HG02885 (cell line): ENCODE data around the gene CREM.
"Not testable (repeated sequence)": the region's sequence is repeated elsewhere in the genome, so short reads cannot be mapped to it uniquely, and the experiment has no call there.

ENCODE experiments used
- ATAC-seq: cut with Tn5 transposase; IDR thresholded peaks from one replicate; pipeline ENCODE4 v1.9.1; 2021; ENCODE audit warnings: mild to moderate bottlenecking; ENCODE audit not compliant: unreplicated experiment, poor library complexity

Gene CREM

DNA sequence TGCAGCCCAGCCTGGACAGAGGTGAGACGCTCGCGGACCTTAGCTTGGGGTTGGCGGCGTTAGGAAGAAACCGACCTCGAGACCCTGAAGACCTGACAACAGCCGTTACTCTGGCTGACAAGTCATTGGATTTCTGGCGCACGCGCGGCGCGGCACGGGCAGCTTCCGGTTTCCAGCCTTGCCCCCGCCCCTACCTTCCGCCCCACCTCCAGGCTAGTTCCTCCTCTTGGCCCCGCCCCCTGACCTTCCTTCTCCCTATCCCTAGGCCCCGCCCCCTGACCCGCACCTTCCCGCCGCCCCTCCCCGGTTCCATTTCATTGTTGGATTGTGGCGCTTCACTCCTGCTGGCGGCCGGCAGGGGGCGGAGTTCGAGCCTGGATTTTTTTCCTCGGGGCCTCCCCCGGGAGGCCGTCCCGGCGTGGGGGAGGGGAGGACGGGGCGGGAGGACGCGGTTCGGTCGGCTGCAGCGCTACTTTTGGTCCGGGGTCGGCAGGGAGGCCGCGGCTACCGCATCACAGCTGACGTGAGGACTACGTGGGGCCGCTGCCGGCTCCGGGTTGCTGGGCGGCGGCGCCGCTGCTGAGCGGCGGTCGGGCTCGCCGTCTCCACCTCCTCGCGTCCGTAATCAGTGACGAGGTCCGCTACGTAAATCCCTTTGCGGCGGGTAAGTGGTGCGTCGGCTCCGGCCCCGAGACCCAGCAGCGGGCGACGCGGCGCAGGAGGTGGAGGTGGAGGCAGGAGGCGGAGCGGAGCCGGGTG lies at the start of gene CREM:
Gene CREM, plus strand, starts transcription at position 317 of the 759 bp plus-strand sequence. CDS start 10,990 bp downstream, outside the sequence.
- peak; percentile 78 for ATAC-seq

GRCh38 chr10:35079265-35079664 lies 47.4 kb upstream of the CREM start:
- no peak for ATAC-seq

- no peak for ATAC-seq
These were observed 46.9 kb upstream of the CREM start for GRCh38 chr10:35079763-35080162.

- ATAC-seq, result not testable (repeated sequence)
These were observed 46.4 kb upstream of the CREM start for GRCh38 chr10:35080261-35080660.

GRCh38 chr10:35083242-35083641 lies 43.4 kb upstream of the CREM start:
- no peak for ATAC-seq

- ATAC-seq, result peak; percentile 27
These were observed 37.0 kb upstream of the CREM start for GRCh38 chr10:35089611-35090161.

DNA sequence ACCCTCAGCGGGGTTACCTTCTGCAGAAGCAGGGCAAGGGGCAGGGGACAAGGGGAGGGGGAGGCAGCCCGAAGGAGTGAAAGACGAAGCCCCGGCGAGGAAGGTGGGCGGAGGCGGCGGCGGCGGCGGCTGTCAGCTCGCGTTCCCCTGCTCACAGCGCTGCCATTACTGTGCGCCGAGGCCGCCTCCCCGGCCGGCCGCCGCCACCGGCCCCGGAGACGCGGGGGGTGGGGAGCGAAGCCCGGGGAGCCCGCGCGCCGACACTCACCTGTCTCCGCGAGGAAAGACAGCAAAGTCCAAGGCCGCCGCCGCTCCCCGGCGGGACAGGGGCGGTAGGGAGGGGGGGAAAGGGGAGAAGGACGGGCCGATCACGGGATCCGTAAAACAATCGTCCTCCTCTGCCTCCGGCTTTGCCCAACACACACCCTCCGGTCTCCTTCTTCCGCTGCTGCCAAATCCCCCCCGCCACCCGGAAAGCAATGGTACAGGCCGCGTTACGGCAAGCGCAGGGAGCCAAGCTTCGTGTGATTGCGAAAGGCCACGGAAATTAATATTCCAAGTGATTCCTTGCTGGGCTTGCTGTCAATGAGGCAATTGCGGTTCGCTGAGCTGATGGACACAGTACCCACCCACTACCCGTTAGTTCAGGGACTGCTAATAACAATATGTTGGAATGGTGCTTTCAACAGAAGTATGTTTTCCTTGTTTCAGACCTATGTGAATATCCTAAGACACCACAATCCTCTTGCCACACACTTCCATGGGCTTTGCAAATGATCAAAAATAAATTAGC lies 36.3 kb upstream of the CREM start, which contains the start of gene CUL2:
Gene CUL2, minus strand, starts transcription at position 180 of the 793 bp plus-strand sequence. CDS start 19,024 bp downstream, outside the sequence.
- ATAC-seq, result peak; percentile 96

GRCh38 chr10:35091994-35092790 lies 34.5 kb upstream of the CREM start:
- ATAC-seq, result no peak

GRCh38 chr10:35092851-35093250 lies 33.8 kb upstream of the CREM start:
- ATAC-seq, result no peak

DNA sequence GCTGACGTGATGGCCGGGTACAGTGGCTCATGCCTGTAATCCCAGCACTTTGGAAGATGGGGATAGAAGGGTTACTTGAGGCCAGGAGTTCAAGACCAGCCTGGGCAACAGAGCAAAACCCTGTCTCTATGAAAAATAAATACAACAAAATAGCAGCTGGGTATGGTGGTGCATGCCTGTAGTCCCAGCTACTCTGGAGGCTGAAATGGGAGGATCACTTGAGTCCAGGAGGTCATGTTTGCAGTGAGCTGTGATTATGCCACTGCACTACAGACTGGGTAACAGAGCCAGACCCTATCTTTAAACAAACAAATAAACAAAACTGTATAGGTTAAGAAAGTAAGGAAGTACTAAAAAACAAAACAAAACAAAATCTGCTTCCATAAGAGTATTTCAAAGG lies 30.3 kb upstream of the CREM start:
- ATAC-seq, result no peak

GRCh38 chr10:35097510-35097909 lies 29.1 kb upstream of the CREM start:
- ATAC-seq, result no peak

DNA sequence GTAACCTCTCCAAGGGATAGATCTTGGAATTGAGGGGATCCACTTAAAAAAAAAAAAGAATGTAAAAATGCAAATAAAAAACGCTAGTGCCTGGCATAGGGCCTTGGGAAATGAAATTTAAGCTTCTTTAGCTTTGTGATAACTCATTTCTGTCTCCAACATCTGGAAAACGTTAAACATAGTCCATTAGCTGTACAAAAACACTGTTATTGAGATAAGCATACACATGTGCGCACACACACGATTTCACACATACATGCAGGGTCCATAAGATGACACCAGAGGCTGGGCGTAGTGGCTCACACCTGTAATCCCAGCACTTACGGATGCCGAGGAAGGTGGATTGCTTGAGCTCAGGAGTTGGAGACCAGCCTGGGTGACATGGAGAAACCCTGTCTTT lies 22.8 kb upstream of the CREM start:
- no peak for ATAC-seq

GRCh38 chr10:35112571-35112970 lies 14.1 kb upstream of the CREM start:
- ATAC-seq, result no peak

DNA sequence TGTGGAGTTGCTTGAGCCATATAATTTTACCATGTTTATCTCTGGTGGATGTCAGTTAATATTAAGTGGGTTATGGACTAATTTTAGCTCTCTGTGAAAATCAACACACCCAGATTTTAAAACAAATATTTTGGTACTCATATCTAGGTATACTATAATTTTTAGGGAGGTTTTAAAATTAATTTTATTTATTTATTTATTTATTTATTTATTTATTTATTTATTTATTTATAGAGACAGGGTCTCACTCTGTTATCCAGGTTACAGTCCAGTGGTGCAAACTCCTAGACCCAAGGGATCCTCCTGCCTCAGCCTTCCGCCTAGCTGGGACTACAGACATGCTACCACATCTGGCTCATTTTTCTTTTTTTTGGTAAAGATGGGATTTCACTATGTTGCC lies 7.3 kb upstream of the CREM start:
- no peak for ATAC-seq

- ATAC-seq, result no peak
These were observed 2.1 kb upstream of the CREM start for GRCh38 chr10:35124540-35124939.

DNA sequence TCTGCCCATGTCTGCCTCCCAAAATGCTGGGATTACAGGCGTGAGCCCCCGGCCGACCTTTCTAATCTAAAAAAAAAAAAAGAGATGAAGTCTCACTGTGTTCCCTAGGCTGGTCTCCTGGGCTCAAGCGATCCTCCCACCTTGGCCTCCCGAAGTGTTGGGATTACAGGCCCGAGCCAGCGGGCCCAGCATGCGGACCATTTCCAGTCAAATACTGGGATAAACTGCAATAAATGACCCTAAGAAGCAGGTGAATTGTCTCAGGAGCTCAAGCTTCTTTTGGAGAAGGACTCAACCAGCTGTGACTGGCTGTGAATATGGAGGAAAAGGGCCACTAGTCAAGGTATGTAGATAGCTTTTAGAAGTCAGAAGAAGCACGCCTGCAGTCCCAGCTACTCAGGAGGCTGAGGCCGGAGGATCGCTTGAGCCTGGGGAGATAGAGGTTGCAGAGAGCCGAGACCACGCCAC lies 550 bp upstream of the CREM start:
- no peak for ATAC-seq

GRCh38 chr10:35127289-35127891 lies 744 bp downstream of the CREM start:
- ATAC-seq, result peak; percentile 20

- no peak for ATAC-seq
These were observed 2.6 kb downstream of the CREM start for GRCh38 chr10:35129185-35129674.

GRCh38 chr10:35130663-35131062 lies 4.0 kb downstream of the CREM start:
- ATAC-seq, result no peak

- no peak for ATAC-seq
These were observed 6.1 kb downstream of the CREM start for GRCh38 chr10:35132727-35133126.
